Ishikawa (cell line): ENCODE data around the gene TRIO.

Experiments used
- CREB1 ChIP-seq: IDR thresholded peaks from 2 replicates; pipeline ENCODE4 v1.6.1; 2012; ENCODE audit warnings: low read depth
- EP300 ChIP-seq: IDR thresholded peaks from 2 replicates; pipeline ENCODE4 v1.6.1; 2012; ENCODE audit warnings: borderline replicate concordance
- FOXM1 ChIP-seq: IDR thresholded peaks from 2 replicates; pipeline ENCODE4 v1.6.1; 2012; ENCODE audit warnings: low read depth, borderline replicate concordance
- MAX ChIP-seq: IDR thresholded peaks from 2 replicates; pipeline ENCODE4 v1.6.1; 2012
- NFIC ChIP-seq: IDR thresholded peaks from 2 replicates; pipeline ENCODE4 v1.6.1; 2012
- RAD21 ChIP-seq: IDR thresholded peaks from 2 replicates; pipeline ENCODE4 v1.6.1; 2012; ENCODE audit warnings: low read depth
- REST ChIP-seq: IDR thresholded peaks from 2 replicates; pipeline ENCODE4 v1.6.1; 2012; ENCODE audit warnings: low read depth, mild to moderate bottlenecking
- USF1 ChIP-seq: IDR thresholded peaks from 2 replicates; pipeline ENCODE4 v1.6.1; 2012

- no peak for TF ChIP-seq USF1
- TF ChIP-seq EP300: no peak
- TF ChIP-seq RAD21: no peak
- no peak for TF ChIP-seq REST
- TF ChIP-seq CREB1: no peak
- no peak for TF ChIP-seq NFIC
- TF ChIP-seq MAX: no peak
- TF ChIP-seq FOXM1: no peak
Measured at GRCh38 chr5:14431534-14431933, 288.4 kb downstream of the TRIO start.
